Sigmoid colon (tissue), 7 donors: Measurements from ENCODE around the gene STAG3. TPM values are rescaled to one million over a fixed set of nuclear protein-coding genes. Genes with fewer than 3 reads are reported as not detected.
"Not testable (repeated sequence)": the region's sequence is repeated elsewhere in the genome, so short reads cannot be mapped to it uniquely, and the experiment has no call there.

Experiments used
- DNase-seq: peaks from one replicate; pipeline ENCODE4 v3.0.0-alpha.2; 2019
- H3K27ac ChIP-seq, 4 donors: fragments of 200-600 bp; sonication (generic); one replicate each; pipeline ENCODE4 v1.5.1; 2016 to 2019; ENCODE audit warnings: mild to moderate bottlenecking in 1 of 4
- H3K27me3 ChIP-seq, 3 donors: fragments of 200-600 bp; sonication (generic); one replicate each; pipeline ENCODE4 v1.5.1; 2019; ENCODE audit warnings: mild to moderate bottlenecking in 1 of 3
- H3K36me3 ChIP-seq, 4 donors: fragments of 200-600 bp; sonication (generic); one replicate each; pipeline ENCODE4 v1.5.1; 2016 to 2019
- H3K4me1 ChIP-seq, 4 donors: fragments of 200-600 bp; sonication (generic); one replicate each; pipeline ENCODE4 v1.5.1; 2017 to 2019
- H3K4me3 ChIP-seq, 4 donors: fragments of 200-600 bp; sonication (generic); one replicate each; pipeline ENCODE4 v1.5.1; 2017 to 2019; ENCODE audit warnings: mild to moderate bottlenecking in 2 of 4, moderate library complexity in 1 of 4
- H3K9me3 ChIP-seq, 4 donors: fragments of 200-600 bp in 3 of 4; sonication (generic) in 3 of 4; one replicate each; pipeline versions ENCODE4 v1.5.1 to v1.6.1; 2013 to 2019
- EP300 ChIP-seq, 4 donors: sonication (generic); formaldehyde crosslinking; IDR thresholded peaks; one replicate each; pipeline ENCODE4 v1.6.1; 2017; ENCODE audit warnings: antibody characterized with exemption in 4 of 4
- POLR2A ChIP-seq, 2 donors: fragments of 450-650 bp; IDR thresholded peaks; one replicate each; pipeline ENCODE4 v1.6.1; 2016; ENCODE audit warnings: antibody characterized with exemption in 2 of 2, mild to moderate bottlenecking in 2 of 2, moderate library complexity in 2 of 2
- POLR2AphosphoS5 ChIP-seq, 4 donors: sonication (generic); formaldehyde crosslinking; IDR thresholded peaks; one replicate each; pipeline ENCODE4 v1.6.1; 2017; ENCODE audit warnings: antibody characterized with exemption in 4 of 4
- WGBS, 2 donors: extraction: QIAGEN DNeasy Blood & Tissue Kit; methylation state at CpG; one replicate each; pipeline ENCODE4 v1.1.7; 2013; 5-methylcytosine and 5-hydroxymethylcytosine counted together
- intact Hi-C: fragments of 100-400 bp; cut with DNase I; formaldehyde crosslinking; loops from one replicate; pipeline ENCODE4 v1.15.1; 2023
- polyA plus RNA-seq, 3 donors: library from polyadenylated mRNA; stranded (reverse); fragments of 200-250 nt; gene quantifications; one replicate each; pipeline ENCODE4 v1.2.3, GENCODE V29; 2013
- total RNA-seq, 4 donors: library from RNA; depleted of rRNA; stranded (reverse); fragments of >200 nt; gene quantifications; one replicate each; pipeline ENCODE4 v1.1.0, GENCODE V29; 2016
- TF ChIP-seq, protein P1 (sequence below), 4 experiments: fragments of 450-650 bp in 3 of 4; fragments of 200-600 bp in 1 of 4; IDR thresholded peaks; one replicate each; pipeline ENCODE4 v1.5.1; 2016 to 2019; ENCODE audit warnings: antibody characterized with exemption in 4 of 4, mild to moderate bottlenecking in 3 of 4, moderate library complexity in 2 of 4
- donor health status: healthy with polysubstance abuse.
- donor health status: Bipolar disorder and iron deficiency.
- donor health status: healthy.

The STAG3 gene
- total and polyA plus RNA-seq, 7 donors: 0.14 to 32.6 (median 0.92) TPM; not detected in 2

DNA sequence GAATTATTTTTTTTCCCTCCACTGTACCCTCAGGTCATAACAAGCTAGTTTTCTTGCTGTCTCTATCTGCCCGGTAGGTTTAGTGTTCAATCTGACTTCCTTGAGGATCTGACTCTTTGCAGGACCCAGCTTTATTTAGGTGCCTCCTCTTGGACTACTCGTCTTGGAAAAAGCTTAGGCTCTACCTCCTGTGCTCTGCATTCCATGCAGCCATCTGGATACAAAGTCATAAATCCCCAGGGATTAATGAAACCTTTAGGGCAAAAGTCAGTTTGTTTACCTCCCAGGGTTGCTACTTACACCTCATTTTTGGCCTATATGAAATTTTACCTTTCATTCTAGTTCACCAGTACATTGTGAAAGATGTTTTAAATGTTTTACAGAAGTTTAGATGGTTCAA is 8.0 kb downstream of the STAG3 start:
- TF ChIP-seq POLR2A (IDR thresholded peaks at IDR 0.05): no peak
- no peak for TF ChIP-seq POLR2AphosphoS5 (IDR thresholded peaks at IDR 0.05)
- TF ChIP-seq, protein P1, sequence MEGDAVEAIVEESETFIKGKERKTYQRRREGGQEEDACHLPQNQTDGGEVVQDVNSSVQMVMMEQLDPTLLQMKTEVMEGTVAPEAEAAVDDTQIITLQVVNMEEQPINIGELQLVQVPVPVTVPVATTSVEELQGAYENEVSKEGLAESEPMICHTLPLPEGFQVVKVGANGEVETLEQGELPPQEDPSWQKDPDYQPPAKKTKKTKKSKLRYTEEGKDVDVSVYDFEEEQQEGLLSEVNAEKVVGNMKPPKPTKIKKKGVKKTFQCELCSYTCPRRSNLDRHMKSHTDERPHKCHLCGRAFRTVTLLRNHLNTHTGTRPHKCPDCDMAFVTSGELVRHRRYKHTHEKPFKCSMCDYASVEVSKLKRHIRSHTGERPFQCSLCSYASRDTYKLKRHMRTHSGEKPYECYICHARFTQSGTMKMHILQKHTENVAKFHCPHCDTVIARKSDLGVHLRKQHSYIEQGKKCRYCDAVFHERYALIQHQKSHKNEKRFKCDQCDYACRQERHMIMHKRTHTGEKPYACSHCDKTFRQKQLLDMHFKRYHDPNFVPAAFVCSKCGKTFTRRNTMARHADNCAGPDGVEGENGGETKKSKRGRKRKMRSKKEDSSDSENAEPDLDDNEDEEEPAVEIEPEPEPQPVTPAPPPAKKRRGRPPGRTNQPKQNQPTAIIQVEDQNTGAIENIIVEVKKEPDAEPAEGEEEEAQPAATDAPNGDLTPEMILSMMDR (IDR thresholded peaks at IDR 0.05): no peak
- no peak for TF ChIP-seq EP300 (IDR thresholded peaks at IDR 0.05)
- Histone ChIP-seq H3K4me1 (no peaks in the 10 kb centered on the region), H3K4me3 (no peak overlapping the region), H3K27ac (no peak overlapping the region), H3K9me3 (no peaks in the 10 kb centered on the region), H3K36me3 (no peaks in the 10 kb centered on the region), H3K27me3 (no peaks in the 10 kb centered on the region)
- intact Hi-C loops: no loop called here
- 56 to 70% methylated on average over 2 of the region's 2 CpGs for WGBS, 2 donors
- DNase-seq: no peak

DNA sequence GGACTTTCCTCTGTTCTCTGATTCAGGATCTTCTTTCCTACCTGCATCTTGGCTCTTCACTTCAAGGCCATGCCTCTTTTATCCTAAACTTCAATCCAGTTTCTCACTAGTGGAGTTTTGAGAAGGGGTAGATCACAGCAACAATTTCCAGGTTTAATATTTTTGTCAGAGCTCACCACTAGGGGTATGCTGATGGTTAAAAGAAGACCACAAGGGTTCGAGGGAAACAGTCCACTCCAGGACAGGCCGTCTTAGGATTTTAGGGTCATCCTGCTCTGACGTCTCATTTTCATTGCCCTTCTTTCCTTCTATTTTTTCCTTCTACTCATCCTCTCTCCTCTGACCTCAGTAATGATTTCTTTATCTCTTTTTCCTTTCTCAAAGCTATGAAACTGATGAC is 11.3 kb downstream of the STAG3 start:
- no peaks in the 10 kb centered on the region for H3K4me1 ChIP-seq
- DNase-seq: no peak
- no peaks in the 10 kb centered on the region for H3K9me3 ChIP-seq
- TF ChIP-seq, protein P1 (IDR thresholded peaks at IDR 0.05): no peak
- TF ChIP-seq POLR2AphosphoS5 (IDR thresholded peaks at IDR 0.05) (no peak), EP300 (IDR thresholded peaks at IDR 0.05) (no peak), POLR2A (IDR thresholded peaks at IDR 0.05) (no peak)
- no peak overlapping the region for H3K27ac ChIP-seq
- H3K4me3 ChIP-seq: no peak overlapping the region
- H3K27me3 ChIP-seq: no peaks in the 10 kb centered on the region
- no peaks in the 10 kb centered on the region for H3K36me3 ChIP-seq
- intact Hi-C loops: no loop called here
- WGBS, 2 donors: 67 to 88% methylated on average over 3 of the region's 3 CpGs

DNA sequence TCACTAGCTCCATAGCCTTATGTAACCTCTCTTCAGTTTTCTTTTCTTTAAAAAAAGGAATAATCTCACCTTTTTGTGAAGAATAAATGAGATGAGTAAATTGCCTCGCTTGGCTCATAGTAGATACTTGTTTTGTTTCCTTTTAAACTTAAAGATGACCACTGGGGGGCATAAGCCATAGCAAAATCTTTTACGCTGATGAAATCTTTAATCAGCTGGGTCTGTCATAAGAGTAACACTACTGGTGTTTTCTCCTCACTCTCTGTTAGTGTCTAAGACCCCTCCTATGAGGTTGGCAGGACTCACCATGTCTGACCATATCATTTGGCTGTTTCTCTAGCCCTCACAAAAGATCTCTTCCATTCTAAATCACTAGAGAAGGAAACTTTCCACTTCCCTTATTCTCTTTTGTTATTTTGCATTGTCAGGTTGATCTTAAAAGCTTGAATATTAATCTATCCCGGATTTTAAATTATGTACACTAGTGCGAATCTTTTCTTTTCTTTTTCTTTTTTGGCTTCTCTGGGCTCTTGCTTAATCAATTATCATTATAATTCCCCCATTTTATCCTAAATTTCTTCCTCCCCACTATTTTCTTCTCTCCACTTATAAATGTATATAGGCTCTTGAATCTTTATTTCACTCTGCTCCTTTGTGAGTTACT is 12.5 kb downstream of the STAG3 start:
- WGBS, 2 donors: 54 to 59% methylated on average over 4 of the region's 4 CpGs
- intact Hi-C loops: no loop called here
- no peak for DNase-seq

DNA sequence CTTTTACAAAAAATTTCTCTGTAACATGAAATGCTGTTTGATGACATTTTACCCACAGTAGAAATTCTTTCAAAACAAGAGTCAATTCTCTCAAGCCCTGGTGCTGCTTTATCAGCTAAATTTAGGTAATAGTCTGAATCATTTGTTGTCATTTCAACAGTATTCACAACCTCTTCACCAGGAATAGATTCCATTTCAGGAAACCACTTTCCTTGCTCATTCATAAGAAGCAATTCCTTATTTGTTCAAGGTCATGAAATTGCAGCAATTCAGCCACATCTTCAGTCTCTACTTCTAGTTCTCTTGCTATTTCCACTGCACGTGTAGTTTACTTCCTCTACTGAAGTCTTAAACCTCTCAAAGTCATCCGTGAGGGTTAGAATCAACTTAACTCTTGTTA is 14.1 kb downstream of the STAG3 start:
- Histone ChIP-seq H3K27me3 (no peaks in the 10 kb centered on the region), H3K36me3 (no peaks in the 10 kb centered on the region), H3K27ac (no peak overlapping the region), H3K4me1 (no peaks in the 10 kb centered on the region), H3K4me3 (no peak overlapping the region), H3K9me3 (no peaks in the 10 kb centered on the region)
- TF ChIP-seq, protein P1 (IDR thresholded peaks at IDR 0.05): no peak
- TF ChIP-seq POLR2A (IDR thresholded peaks at IDR 0.05): no peak
- no peak for TF ChIP-seq EP300 (IDR thresholded peaks at IDR 0.05)
- TF ChIP-seq POLR2AphosphoS5 (IDR thresholded peaks at IDR 0.05): no peak
- intact Hi-C loops: no loop called here
- DNase-seq: no peak
- 12 to 19% methylated on average over 2 of the region's 2 CpGs for WGBS, 2 donors

More for the DNA sequence above, 12.5 kb downstream of the STAG3 start:
- no peak overlapping the region for H3K4me3 ChIP-seq
- no peaks in the 10 kb centered on the region for H3K36me3 ChIP-seq
- H3K27me3 ChIP-seq: no peaks in the 10 kb centered on the region
- H3K27ac ChIP-seq: no peak overlapping the region
- no peaks in the 10 kb centered on the region for H3K9me3 ChIP-seq
- H3K4me1 ChIP-seq: no peaks in the 10 kb centered on the region
- TF ChIP-seq POLR2A (IDR thresholded peaks at IDR 0.05) (no peak), POLR2AphosphoS5 (IDR thresholded peaks at IDR 0.05) (no peak), EP300 (IDR thresholded peaks at IDR 0.05) (no peak)
- TF ChIP-seq, protein P1 (IDR thresholded peaks at IDR 0.05): no peak

DNA sequence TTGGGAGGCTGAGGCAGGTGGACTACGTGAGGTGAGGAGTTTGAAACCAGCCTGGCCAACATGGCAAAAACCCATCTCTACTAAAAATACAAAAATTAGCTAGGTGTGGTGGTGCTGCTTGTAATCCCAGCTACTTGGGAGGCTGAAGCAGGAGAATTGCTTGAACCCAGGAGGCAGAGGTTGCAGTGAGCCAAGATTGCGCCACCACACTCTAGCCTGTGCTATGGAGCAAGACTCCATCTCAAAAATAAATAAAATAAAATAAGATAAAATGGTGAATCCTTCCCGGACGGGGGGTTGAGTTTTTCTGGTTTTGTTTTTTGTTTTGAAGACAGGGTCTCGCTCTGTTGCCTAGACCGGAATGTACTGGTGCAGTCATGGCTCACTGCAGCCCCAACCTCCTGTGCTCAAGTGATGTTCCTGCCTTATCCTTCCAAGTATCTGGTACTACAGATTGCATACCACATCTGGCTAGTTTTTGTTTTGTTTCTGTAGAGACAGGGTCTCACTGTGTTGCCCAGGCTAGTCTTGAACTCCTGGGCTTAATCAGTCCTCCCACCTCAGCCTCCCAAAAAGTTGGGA is 14.7 kb downstream of the STAG3 start:
- H3K36me3 ChIP-seq, H3K4me1 ChIP-seq, H3K9me3 ChIP-seq, intact Hi-C loops, H3K27ac ChIP-seq, H3K4me3 ChIP-seq, H3K27me3 ChIP-seq, DNase-seq: not testable (repeated sequence)
- WGBS, 2 donors: 81 to 92% methylated on average over 6 of the region's 6 CpGs
